Subcutaneous adipose tissue (tissue), 4 donors: Measurements from ENCODE around the gene RBM47. TPM values are rescaled to one million over a fixed set of nuclear protein-coding genes. Genes with fewer than 3 reads are reported as not detected.

Experiments used
- total RNA-seq, 4 donors: library from RNA; depleted of rRNA; stranded (reverse); fragments of >200 nt; gene quantifications; one replicate each; pipeline ENCODE4 v1.1.0, GENCODE V29; 2016
- TF ChIP-seq, protein P1 (sequence below): fragments of 450-650 bp; IDR thresholded peaks from one replicate; pipeline ENCODE4 v1.5.1; 2016; ENCODE audit warnings: low read depth, mild to moderate bottlenecking, control low read depth, antibody characterized with exemption, moderate library complexity

The RBM47 gene
- total RNA-seq, 4 donors from 2014 or later, result 29.4 to 84.3 (median 54.7) TPM

DNA sequence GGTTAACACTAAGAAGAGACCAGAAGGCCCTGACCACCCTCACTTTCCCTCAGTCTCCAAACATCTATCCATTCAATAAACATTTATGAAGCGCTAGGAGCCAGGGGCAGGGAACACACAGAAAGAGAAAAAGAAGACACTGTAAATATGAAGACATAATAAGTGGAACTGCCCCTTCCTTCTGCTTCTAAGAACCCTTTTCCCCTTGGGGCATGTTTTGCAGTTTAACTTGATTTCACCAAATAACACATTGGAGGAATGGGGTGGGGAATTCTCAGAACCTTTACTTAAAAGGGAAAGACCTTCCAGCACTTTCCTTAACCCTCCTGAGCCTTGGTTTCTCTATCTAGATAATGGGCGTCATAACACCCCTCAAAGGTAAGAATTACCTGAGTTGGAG, 42.3 kb downstream of the RBM47 start:
- TF ChIP-seq, protein P1, sequence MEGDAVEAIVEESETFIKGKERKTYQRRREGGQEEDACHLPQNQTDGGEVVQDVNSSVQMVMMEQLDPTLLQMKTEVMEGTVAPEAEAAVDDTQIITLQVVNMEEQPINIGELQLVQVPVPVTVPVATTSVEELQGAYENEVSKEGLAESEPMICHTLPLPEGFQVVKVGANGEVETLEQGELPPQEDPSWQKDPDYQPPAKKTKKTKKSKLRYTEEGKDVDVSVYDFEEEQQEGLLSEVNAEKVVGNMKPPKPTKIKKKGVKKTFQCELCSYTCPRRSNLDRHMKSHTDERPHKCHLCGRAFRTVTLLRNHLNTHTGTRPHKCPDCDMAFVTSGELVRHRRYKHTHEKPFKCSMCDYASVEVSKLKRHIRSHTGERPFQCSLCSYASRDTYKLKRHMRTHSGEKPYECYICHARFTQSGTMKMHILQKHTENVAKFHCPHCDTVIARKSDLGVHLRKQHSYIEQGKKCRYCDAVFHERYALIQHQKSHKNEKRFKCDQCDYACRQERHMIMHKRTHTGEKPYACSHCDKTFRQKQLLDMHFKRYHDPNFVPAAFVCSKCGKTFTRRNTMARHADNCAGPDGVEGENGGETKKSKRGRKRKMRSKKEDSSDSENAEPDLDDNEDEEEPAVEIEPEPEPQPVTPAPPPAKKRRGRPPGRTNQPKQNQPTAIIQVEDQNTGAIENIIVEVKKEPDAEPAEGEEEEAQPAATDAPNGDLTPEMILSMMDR, result no peak

DNA sequence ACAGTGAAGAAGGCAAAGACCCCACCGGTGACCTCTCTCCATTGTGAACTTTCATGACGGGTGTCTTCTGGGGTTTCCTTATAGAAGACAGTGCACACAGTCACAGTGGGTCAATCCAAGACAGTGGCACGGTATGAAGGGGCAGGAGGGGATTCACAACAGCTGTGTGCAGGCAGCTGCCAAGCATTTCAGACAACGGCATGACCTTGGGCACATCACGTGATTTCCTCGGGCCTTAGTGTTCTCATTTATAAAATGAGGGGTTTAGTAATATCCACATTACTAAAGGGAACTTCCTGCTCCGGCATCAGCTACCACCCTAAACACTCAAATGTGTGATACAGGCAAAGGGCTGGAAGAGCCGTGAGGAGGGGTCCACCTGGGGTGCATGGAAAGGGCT, 42.9 kb downstream of the RBM47 start:
- TF ChIP-seq, protein P1, result no peak

DNA sequence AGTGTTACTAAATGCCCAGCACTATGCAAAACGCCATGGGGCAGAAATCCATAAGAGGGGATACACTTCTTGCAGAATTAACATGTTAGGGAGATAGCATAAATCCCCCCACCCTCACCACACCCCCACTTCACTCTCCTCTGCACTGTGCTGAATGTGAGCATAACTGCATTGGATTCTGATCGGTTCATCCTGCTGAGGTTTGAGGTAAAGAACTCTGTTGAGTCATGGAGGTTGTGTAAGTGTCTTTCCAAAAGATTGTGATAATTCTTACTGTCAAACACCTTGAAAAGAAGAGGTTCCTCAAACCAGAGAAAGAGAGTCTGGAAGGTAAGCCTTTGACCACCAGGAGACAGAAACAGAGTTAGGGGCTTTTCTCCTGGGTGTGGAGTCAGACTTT, 43.6 kb downstream of the RBM47 start:
- TF ChIP-seq, protein P1, result no peak

DNA sequence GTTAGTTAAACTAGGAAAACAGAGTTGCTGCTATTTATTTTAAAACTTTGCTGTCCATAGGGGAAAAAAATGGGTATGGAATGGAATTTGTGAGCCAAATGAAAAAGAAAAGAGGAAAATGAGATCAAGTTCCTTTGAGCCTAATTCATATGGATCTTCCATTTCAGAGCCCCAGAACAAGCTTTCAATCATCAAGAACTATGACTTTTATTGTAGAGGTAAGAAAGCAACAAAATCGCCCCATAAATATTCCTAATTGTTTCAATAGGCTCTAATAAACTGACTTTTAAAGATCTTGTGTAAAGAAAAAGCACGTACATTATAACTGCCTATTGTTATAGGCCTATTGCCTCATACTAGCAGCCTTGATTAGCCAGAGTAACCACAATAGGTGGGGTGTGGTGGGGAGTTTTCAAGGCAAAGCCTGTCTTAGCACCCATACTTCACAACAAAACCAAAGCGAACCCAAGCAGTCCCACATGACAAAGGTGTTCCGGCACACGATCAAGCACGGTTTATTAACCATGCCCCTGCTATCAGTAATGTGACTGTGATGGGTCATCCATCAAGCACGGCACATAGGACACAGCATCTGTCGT, 44.4 kb downstream of the RBM47 start:
- TF ChIP-seq, protein P1, result no peak

DNA sequence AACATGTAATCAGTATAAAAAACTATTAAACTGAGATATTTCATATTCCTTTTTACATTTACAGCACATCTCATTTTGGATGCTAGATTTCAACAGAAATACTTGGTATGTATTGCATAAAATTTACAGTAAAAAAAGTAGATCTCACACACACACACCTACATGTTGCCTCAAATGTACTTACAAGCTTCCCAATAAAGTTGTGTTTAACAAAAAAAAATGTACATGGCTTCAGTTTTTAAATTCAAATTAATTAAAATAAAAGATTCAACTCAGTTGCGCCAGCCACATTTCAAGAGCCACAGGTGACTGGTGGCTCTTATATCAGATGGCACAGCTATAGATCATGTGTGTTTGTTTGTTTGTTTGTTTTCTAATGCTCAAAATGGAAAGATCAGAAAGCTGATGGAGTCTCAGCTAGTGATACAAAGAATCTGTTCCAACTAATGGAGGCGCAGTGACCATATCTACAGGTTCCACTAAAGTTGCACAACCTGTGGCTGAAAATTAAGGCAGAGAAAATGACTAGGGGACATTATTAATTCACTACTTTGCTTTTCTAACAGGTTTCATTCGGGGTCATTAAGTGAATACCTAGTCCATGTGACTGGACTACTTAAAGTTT, 45.0 kb downstream of the RBM47 start:
- TF ChIP-seq, protein P1, result no peak

DNA sequence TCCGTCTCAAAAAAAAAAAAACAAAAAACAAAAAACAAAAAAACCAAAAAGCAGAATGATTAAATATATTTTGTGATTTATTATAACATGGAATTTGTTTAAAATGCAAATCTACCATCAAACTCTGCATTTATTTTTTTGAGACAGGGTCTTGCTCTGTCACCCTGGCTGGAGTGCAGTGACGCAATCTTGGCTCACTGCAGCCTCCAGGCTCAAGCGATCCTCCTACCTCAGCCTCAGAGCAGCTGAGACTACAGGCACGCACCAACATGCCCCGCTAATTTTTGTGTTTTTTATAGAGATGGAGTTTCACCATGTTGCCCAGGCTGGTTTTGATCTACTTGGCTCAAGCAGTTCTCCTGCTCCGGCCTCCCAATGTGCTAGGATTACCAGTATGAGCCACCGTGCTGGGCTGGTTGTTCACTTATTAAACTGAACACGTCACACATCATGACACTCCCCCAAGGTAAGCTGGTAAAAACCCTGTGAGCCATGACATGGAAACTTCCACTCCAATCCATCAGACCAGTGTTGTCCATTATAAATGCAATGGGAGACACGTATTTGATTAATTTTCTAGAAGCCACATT, 45.7 kb downstream of the RBM47 start:
- TF ChIP-seq, protein P1, result no peak

DNA sequence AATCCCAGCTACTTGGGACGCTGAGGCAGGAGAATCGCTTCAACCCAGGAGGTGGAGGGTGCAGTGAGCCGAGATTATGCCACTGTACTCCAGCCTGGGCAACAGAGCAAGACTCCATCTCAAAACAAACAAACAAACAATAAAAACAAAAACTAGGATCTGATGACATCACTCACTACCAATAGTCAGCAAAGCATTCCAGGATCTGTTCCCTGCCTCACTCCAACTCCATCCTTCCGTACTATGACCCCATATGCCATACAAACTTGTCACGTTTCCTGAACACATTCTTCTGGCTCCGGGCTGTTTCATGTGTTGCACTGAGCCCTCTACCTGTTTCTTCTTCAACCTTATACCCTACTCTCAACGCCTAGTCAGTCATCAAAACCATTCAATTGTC, 47.3 kb downstream of the RBM47 start:
- TF ChIP-seq, protein P1, result no peak
